K562 (cell line): Measurements from ENCODE around the gene SCYL1. TPM values are rescaled to one million over a fixed set of nuclear protein-coding genes. Genes with fewer than 3 reads are reported as not detected.
A peak's percentile ranks its signal among the peaks of the same experiment; 100 is the strongest.

Experiments
- CCNT2 ChIP-seq: IDR thresholded peaks from 2 replicates; pipeline ENCODE4 v1.6.1; 2011; ENCODE audit warnings: borderline replicate concordance, low read depth, mild to moderate bottlenecking, moderate library complexity, mixed read lengths, low read length; ENCODE audit not compliant: insufficient read length; ENCODE audit errors: extremely low read depth
- HNRNPL ChIP-seq: fragments of 200-400 bp; formaldehyde crosslinking; IDR thresholded peaks from 2 replicates; pipeline ENCODE4 v1.6.1; 2017; ENCODE audit warnings: low read depth, mild to moderate bottlenecking, low read length
- MEF2A ChIP-seq: IDR thresholded peaks from 2 replicates; pipeline ENCODE4 v1.6.1; 2011; ENCODE audit warnings: low read depth, mild to moderate bottlenecking, low read length, moderate library complexity; ENCODE audit not compliant: control insufficient read depth
- PHB ChIP-seq: fragments of 250-450 bp; sonication (Bioruptor Pico); IDR thresholded peaks from 2 replicates; pipeline ENCODE4 v1.5.0; 2021
- PHB2 ChIP-seq: fragments of 450-650 bp; IDR thresholded peaks from 2 replicates; pipeline ENCODE4 v1.6.1; 2017; ENCODE audit warnings: low read depth
- POLR2G ChIP-seq: fragments of 200-400 bp; formaldehyde crosslinking; IDR thresholded peaks from 2 replicates; pipeline ENCODE4 v1.6.1; 2017; ENCODE audit warnings: low read depth, mild to moderate bottlenecking, antibody characterized with exemption, low read length, moderate library complexity
- SAP30 ChIP-seq: fragments of 200-600 bp; sonication (generic); IDR thresholded peaks from 2 replicates; pipeline ENCODE4 v1.6.1; 2012; ENCODE audit warnings: borderline replicate concordance, low read depth, mild to moderate bottlenecking, moderate library complexity, low read length, control low read depth, inconsistent platforms; ENCODE audit not compliant: insufficient read depth, poor library complexity, severe bottlenecking
- SMARCC2 ChIP-seq: fragments of 450-650 bp; IDR thresholded peaks from 2 replicates; pipeline ENCODE4 v1.6.1; 2017; ENCODE audit warnings: antibody characterized with exemption, moderate library complexity, mild to moderate bottlenecking, low read depth
- SMARCE1 ChIP-seq: fragments of 450-650 bp; IDR thresholded peaks from 2 replicates; pipeline ENCODE4 v1.7.1; 2016; ENCODE audit warnings: mild to moderate bottlenecking
- SUPT5H ChIP-seq: fragments of 450-650 bp; IDR thresholded peaks from 2 replicates; pipeline ENCODE4 v1.6.1; 2016
- TOE1 ChIP-seq, 2 experiments: fragments of 450-650 bp in 1 of 2; sonication (generic) in 1 of 2; formaldehyde crosslinking in 1 of 2; IDR thresholded peaks; 2 replicates each; pipeline versions ENCODE4 v1.7.1 to v1.8.0; 2016 to 2022; ENCODE audit warnings: borderline replicate concordance in 2 of 2, mild to moderate bottlenecking in 2 of 2, antibody characterized with exemption in 1 of 2, inconsistent platforms in 1 of 2, low read depth in 1 of 2, missing genetic modification reagents in 1 of 2, moderate library complexity in 1 of 2
- ZSCAN29 ChIP-seq: fragments of 450-650 bp; IDR thresholded peaks from 2 replicates; pipeline ENCODE4 v1.6.1; 2017
- polyA plus RNA-seq, 8 experiments: library from polyadenylated mRNA; depleted of rRNA in 4 of 8; stranded (reverse) in 5 of 8; unstranded in 3 of 8; fragments of >200 nt; fragmentation: Nextera tagmentation in 2 of 8; fragmentation: Illumina TruSeq in 1 of 8; extraction: Ambion mirVana in 2 of 8; extraction: Trizol in 1 of 8; gene quantifications; 2 replicates each; pipeline versions ENCODE4 v1.2.1 to v1.2.3, GENCODE V29; 2011 to 2014; ENCODE audit warnings: inconsistent platforms in 1 of 8, missing spikeins in 1 of 8
- total RNA-seq, 7 experiments: library from RNA; depleted of rRNA in 6 of 7; stranded (reverse); fragments of >200 nt in 6 of 7; fragmentation: Illumina TruSeq in 2 of 7; extraction: Trizol in 2 of 7; gene quantifications; 2 replicates each; pipeline versions ENCODE4 v1.2.1 to v1.2.3, GENCODE V29; 2011 to 2021; ENCODE audit warnings: low replicate concordance in 1 of 7
- TF ChIP-seq, protein P1 (sequence below): fragments of 250-450 bp; sonication (Bioruptor Pico); IDR thresholded peaks from 2 replicates; pipeline ENCODE4 v1.4.0; 2020; ENCODE audit warnings: mild to moderate bottlenecking
- TF ChIP-seq, protein P2 (sequence below), 2 experiments: fragments of 450-650 bp in 1 of 2; sonication (generic) in 1 of 2; formaldehyde crosslinking in 1 of 2; IDR thresholded peaks in 1 of 2; conservative IDR thresholded peaks in 1 of 2; 2 replicates each; pipeline versions ENCODE4 v1.6.1 to v1.8.1; 2016 to 2023; ENCODE audit warnings: mild to moderate bottlenecking in 2 of 2, moderate library complexity in 2 of 2, inconsistent platforms in 1 of 2, missing genetic modification reagents in 1 of 2
- TF ChIP-seq, protein P3 (sequence below): fragments of 150-350 bp; conservative IDR thresholded peaks from 2 replicates; pipeline ENCODE4 v1.6.1; 2014; ENCODE audit warnings: low read length
- TF ChIP-seq, protein P4 (sequence below): fragments of 250-450 bp; sonication (Bioruptor Pico); IDR thresholded peaks from 2 replicates; pipeline ENCODE4 v1.8.0; 2022; ENCODE audit warnings: moderate library complexity, mild to moderate bottlenecking, inconsistent platforms
- TF ChIP-seq, protein P5 (sequence below): fragments of 250-450 bp; sonication (Bioruptor Pico); IDR thresholded peaks from 2 replicates; pipeline ENCODE4 v1.5.0; 2021; ENCODE audit warnings: mild to moderate bottlenecking, borderline replicate concordance

Gene SCYL1
- total and polyA plus RNA-seq, 9 of the 15 experiments (the other 6 are each of a cell fraction or from before 2014, with no cell fraction given): 1.9 to 145 (median 57.6) TPM

DNA sequence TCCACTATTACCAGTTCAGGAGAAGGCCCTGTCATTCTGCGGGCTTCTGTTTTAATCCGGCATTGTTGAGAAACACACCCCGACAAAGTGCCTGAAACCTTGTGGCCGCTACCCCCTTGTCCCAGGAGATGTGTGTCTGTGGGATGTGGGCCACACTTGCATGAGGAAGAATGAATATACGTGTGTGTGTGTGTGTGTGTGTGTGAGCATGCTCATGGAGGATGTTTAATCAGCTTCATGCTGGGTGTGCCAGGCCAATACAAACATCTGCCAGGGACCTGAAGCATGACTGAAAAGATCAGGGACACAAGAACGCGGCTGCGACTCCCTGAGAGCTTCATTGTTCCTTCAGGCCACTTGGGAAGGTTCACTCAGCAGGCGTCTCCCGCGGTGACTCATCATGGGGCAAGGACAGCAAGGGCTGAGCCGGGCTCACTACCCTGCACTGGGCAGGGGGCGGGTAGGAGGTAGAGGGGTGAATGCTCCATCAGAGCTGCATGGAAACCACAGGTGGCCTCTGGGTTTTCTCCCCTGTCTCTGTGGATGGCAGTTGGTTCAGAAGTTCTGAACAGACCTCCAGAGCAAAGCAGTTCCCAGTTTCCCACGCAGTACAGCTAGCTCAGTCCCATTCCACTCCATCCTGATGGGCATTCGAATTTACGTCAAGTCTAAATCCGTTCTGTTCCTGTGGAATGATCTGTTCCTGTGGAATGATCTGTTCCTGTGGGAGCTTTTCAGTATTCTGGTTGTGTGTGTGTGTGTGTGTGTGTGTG is 33.1 kb upstream of the SCYL1 start (continued):
- TF ChIP-seq TOE1 (IDR thresholded peaks at IDR 0.05; ENCODE audit: borderline replicate concordance) (no peak), TOE1 (CRISPR knock-in tag; IDR thresholded peaks at IDR 0.05; ENCODE audit: borderline replicate concordance, low read depth) (no peak), ZSCAN29 (no peak), POLR2G (0 out of 2 replicates have a peak, but pooled peaks have one; percentile 15), MEF2A (no peak), SMARCC2 (peak; percentile 70; the same call in 1 of the 2 replicates), HNRNPL (no peak), CCNT2 (no peak), SAP30 (peak; percentile 23), SMARCE1 (peak; percentile 82), PHB2 (peak; percentile 35; the same call in 1 of the 2 replicates), PHB (no peak), SUPT5H (no peak)
- TF ChIP-seq, protein P1, sequence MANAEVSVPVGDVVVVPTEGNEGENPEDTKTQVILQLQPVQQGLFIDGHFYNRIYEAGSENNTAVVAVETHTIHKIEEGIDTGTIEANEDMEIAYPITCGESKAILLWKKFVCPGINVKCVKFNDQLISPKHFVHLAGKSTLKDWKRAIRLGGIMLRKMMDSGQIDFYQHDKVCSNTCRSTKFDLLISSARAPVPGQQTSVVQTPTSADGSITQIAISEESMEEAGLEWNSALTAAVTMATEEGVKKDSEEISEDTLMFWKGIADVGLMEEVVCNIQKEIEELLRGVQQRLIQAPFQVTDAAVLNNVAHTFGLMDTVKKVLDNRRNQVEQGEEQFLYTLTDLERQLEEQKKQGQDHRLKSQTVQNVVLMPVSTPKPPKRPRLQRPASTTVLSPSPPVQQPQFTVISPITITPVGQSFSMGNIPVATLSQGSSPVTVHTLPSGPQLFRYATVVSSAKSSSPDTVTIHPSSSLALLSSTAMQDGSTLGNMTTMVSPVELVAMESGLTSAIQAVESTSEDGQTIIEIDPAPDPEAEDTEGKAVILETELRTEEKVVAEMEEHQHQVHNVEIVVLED (CRISPR knock-in tag): no peak
- TF ChIP-seq, protein P2, sequence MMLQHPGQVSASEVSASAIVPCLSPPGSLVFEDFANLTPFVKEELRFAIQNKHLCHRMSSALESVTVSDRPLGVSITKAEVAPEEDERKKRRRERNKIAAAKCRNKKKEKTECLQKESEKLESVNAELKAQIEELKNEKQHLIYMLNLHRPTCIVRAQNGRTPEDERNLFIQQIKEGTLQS (IDR thresholded peaks at IDR 0.05): peak; percentile 96
- TF ChIP-seq, protein P2 (CRISPR knock-in tag; conservative IDR thresholded peaks at IDR 0.05): no peak
- TF ChIP-seq, protein P3, sequence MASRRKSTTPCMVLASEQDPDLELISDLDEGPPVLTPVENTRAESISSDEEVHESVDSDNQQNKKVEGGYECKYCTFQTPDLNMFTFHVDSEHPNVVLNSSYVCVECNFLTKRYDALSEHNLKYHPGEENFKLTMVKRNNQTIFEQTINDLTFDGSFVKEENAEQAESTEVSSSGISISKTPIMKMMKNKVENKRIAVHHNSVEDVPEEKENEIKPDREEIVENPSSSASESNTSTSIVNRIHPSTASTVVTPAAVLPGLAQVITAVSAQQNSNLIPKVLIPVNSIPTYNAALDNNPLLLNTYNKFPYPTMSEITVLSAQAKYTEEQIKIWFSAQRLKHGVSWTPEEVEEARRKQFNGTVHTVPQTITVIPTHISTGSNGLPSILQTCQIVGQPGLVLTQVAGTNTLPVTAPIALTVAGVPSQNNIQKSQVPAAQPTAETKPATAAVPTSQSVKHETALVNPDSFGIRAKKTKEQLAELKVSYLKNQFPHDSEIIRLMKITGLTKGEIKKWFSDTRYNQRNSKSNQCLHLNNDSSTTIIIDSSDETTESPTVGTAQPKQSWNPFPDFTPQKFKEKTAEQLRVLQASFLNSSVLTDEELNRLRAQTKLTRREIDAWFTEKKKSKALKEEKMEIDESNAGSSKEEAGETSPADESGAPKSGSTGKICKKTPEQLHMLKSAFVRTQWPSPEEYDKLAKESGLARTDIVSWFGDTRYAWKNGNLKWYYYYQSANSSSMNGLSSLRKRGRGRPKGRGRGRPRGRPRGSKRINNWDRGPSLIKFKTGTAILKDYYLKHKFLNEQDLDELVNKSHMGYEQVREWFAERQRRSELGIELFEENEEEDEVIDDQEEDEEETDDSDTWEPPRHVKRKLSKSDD: no peak
- TF ChIP-seq, protein P4, sequence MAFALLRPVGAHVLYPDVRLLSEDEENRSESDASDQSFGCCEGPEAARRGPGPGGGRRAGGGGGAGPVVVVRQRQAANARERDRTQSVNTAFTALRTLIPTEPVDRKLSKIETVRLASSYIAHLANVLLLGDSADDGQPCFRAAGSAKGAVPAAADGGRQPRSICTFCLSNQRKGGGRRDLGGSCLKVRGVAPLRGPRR: no peak
- TF ChIP-seq, protein P5, sequence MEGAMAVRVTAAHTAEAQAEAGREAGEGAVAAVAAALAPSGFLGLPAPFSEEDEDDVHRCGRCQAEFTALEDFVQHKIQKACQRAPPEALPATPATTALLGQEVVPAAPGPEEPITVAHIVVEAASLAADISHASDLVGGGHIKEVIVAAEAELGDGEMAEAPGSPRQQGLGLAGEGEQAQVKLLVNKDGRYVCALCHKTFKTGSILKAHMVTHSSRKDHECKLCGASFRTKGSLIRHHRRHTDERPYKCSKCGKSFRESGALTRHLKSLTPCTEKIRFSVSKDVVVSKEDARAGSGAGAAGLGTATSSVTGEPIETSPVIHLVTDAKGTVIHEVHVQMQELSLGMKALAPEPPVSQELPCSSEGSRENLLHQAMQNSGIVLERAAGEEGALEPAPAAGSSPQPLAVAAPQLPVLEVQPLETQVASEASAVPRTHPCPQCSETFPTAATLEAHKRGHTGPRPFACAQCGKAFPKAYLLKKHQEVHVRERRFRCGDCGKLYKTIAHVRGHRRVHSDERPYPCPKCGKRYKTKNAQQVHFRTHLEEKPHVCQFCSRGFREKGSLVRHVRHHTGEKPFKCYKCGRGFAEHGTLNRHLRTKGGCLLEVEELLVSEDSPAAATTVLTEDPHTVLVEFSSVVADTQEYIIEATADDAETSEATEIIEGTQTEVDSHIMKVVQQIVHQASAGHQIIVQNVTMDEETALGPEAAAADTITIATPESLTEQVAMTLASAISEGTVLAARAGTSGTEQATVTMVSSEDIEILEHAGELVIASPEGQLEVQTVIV (CRISPR knock-in tag): no peak
